HEK293 (cell line): ENCODE data around the gene ZNF554.

Experiments used
- YY1 ChIP-seq: fragments of 450-650 bp; formaldehyde crosslinking; IDR thresholded peaks from 2 replicates; pipeline ENCODE4 v1.5.1; 2018; ENCODE audit warnings: missing biosample characterization, missing genetic modification characterization
- ZNF311 ChIP-seq: fragments of 450-650 bp; formaldehyde crosslinking; IDR thresholded peaks from 2 replicates; pipeline ENCODE4 v1.5.1; 2017; ENCODE audit warnings: missing biosample characterization, missing genetic modification characterization, borderline replicate concordance
- ZNF48 ChIP-seq: fragments of 450-650 bp; formaldehyde crosslinking; IDR thresholded peaks from 2 replicates; pipeline ENCODE4 v1.5.1; 2016; ENCODE audit warnings: missing biosample characterization, missing genetic modification characterization
- ZNF621 ChIP-seq: fragments of 450-650 bp; formaldehyde crosslinking; IDR thresholded peaks from 2 replicates; pipeline ENCODE4 v1.5.1; 2017; ENCODE audit warnings: missing biosample characterization, missing genetic modification characterization
- ZNF624 ChIP-seq: fragments of 450-650 bp; formaldehyde crosslinking; IDR thresholded peaks from 2 replicates; pipeline ENCODE4 v1.5.1; 2017; ENCODE audit warnings: missing biosample characterization, missing genetic modification characterization
- TF ChIP-seq, protein P1 (sequence below): fragments of 450-650 bp; formaldehyde crosslinking; IDR thresholded peaks from 2 replicates; pipeline ENCODE4 v1.5.1; 2016; ENCODE audit warnings: missing biosample characterization, missing genetic modification characterization
- TF ChIP-seq, protein P2 (sequence below): fragments of 450-650 bp; formaldehyde crosslinking; IDR thresholded peaks from 2 replicates; pipeline ENCODE4 v1.5.1; 2017; ENCODE audit warnings: missing biosample characterization, missing genetic modification characterization

DNA sequence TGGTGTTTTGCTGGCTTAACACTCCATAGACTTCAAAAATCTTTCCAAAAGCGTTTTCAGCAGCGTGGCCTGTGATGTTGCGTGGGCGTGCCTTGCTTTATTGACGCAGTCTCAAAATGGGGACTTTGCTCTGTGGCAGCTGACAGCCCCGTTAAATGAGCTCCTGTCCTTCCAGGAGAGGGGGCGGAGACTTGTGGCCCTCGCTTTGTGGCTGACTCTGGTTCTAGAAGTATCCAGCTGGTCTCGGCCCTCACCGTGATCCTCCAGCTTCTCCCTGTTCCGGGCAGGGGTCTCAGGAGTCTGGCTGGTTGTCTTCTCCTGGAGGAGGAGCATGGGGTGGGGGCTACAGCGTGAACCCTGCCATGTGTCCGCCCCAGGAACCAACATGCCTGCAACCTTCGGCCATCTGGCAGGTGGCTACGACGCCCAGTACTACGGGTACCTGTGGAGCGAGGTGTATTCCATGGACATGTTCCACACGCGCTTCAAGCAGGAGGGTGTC, 8.4 kb upstream of the ZNF554 start:
- TF ChIP-seq, protein P1, sequence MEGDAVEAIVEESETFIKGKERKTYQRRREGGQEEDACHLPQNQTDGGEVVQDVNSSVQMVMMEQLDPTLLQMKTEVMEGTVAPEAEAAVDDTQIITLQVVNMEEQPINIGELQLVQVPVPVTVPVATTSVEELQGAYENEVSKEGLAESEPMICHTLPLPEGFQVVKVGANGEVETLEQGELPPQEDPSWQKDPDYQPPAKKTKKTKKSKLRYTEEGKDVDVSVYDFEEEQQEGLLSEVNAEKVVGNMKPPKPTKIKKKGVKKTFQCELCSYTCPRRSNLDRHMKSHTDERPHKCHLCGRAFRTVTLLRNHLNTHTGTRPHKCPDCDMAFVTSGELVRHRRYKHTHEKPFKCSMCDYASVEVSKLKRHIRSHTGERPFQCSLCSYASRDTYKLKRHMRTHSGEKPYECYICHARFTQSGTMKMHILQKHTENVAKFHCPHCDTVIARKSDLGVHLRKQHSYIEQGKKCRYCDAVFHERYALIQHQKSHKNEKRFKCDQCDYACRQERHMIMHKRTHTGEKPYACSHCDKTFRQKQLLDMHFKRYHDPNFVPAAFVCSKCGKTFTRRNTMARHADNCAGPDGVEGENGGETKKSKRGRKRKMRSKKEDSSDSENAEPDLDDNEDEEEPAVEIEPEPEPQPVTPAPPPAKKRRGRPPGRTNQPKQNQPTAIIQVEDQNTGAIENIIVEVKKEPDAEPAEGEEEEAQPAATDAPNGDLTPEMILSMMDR (tag by site-specific recombination): no peak
- TF ChIP-seq, protein P2, sequence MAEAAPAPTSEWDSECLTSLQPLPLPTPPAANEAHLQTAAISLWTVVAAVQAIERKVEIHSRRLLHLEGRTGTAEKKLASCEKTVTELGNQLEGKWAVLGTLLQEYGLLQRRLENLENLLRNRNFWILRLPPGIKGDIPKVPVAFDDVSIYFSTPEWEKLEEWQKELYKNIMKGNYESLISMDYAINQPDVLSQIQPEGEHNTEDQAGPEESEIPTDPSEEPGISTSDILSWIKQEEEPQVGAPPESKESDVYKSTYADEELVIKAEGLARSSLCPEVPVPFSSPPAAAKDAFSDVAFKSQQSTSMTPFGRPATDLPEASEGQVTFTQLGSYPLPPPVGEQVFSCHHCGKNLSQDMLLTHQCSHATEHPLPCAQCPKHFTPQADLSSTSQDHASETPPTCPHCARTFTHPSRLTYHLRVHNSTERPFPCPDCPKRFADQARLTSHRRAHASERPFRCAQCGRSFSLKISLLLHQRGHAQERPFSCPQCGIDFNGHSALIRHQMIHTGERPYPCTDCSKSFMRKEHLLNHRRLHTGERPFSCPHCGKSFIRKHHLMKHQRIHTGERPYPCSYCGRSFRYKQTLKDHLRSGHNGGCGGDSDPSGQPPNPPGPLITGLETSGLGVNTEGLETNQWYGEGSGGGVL (tag by site-specific recombination): no peak
- TF ChIP-seq YY1 (tag by site-specific recombination) (no peak), ZNF48 (tag by site-specific recombination) (no peak), ZNF311 (tag by site-specific recombination) (no peak), ZNF621 (tag by site-specific recombination) (no peak), ZNF624 (tag by site-specific recombination) (no peak)
